H7 (cell line): ENCODE measurements around the gene MLC1. TPM values are rescaled to one million over a fixed set of nuclear protein-coding genes. Genes with fewer than 3 reads are reported as not detected.

Source experiments
- DNase-seq: peaks from one replicate; pipeline ENCODE4 v3.0.0; 2012
- H3K27me3 ChIP-seq: 2 replicates; pipeline ENCODE4 v1.6.0; 2011; ENCODE audit warnings: mild to moderate bottlenecking, low read length; ENCODE audit not compliant: control insufficient read depth, insufficient read depth
- H3K36me3 ChIP-seq: replicated peaks from 2 replicates; pipeline ENCODE4 v1.5.1; 2011; ENCODE audit warnings: low read length; ENCODE audit not compliant: control insufficient read depth, insufficient read depth
- H3K4me3 ChIP-seq: 2 replicates; pipeline ENCODE4 v1.5.1; 2011; ENCODE audit warnings: low read depth, mild to moderate bottlenecking, control low read depth, low read length, moderate library complexity; ENCODE audit not compliant: insufficient read depth
- total RNA-seq: library from RNA; depleted of rRNA; stranded (reverse); fragments of >200 nt; shearing (Covaris generic); gene quantifications from 2 replicates; pipeline ENCODE4 v1.2.3, GENCODE V29; 2014

Gene MLC1
- total RNA-seq, 1 experiment from 2014 or later, result 0.14 TPM

DNA sequence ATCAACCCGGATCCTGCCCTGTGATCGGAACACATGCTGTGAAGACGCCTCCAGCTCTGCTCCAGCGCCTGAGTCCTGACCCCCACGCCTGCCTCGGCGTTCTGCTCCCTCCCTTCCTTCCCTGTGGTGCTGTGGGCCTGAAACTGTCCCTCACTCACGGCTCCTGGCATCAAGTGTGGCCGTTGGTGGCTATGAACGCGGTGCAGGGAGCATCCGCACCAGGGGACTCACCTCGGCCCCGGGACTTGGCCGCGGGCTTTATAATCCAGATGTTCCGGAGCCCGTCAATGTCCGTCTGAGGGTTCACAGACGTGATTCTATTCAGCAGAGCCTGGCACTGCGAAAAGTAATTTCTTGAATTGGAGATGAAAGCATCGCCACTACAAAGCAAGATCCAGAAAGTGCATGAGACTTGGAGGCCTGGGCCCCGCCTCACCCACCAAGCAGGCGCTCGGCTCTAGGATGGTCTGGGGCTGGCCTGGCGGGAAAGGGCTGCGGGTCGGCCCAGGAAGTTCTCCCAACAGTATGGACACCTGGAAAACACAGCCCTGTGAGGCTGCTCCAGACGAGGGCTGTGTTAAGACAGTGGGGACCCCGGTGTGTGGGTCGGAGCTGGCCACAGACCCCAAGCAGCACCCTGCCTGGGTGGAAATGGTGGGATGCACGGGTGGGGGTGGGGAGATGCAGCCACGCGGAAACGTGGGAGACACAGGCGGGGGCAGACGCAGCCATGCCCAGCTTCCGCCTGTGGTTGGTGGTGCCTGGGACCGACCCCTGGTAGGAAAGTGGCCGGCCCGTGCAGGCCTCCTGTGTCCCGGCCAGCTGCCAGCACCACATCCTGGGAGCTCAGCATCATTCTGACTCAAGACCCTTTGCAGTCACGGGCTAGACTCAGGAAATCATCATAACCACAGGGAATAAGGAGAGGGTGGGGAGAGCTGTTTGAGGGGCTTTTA lies 50.8 kb downstream of the MLC1 start:
- Histone ChIP-seq H3K4me3 (no peak overlapping the region), H3K36me3 (no peaks in the 10 kb centered on the region)
- peak; percentile 59 for DNase-seq

DNA sequence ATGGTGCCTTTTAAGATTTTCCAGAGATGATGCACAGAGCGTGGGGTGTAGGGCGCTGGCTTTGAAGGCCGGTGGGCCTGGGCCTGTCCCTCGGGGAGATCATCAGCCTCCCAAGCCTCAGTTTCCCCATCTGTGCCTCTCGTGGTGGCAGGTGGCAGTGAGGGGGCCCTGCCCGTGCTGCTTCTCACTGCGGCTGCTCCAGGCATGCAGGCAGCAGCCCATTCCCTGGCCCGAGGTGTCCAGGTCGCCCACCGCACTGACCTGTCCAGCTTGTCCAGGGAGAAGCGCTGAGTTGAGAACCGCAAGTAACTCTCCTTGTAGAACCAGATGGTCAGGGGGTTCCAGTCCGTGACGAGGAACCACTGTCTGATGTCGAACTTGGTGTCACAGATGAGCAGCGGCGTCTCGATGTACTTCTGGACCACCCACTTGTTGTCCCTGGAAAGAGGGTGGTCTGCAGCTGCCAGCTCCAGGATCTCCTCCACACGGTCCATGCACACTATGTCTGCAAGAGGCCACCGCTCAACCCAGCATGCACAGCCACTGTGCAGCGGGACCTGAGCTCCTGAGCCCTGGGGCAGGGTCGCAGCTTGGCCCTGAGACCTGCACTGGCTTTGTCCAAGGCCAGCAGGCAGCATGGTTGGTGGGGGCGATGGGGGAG lies 52.2 kb downstream of the MLC1 start:
- peak; percentile 33 for DNase-seq
- Histone ChIP-seq H3K4me3 (no peak overlapping the region), H3K27me3 (no peaks in the 10 kb centered on the region; the same call in 1 of the 2 replicates), H3K36me3 (no peaks in the 10 kb centered on the region)

More for the DNA sequence above, 50.8 kb downstream of the MLC1 start:
- H3K27me3 ChIP-seq, result no peaks in the 10 kb centered on the region; the same call in 1 of the 2 replicates

DNA sequence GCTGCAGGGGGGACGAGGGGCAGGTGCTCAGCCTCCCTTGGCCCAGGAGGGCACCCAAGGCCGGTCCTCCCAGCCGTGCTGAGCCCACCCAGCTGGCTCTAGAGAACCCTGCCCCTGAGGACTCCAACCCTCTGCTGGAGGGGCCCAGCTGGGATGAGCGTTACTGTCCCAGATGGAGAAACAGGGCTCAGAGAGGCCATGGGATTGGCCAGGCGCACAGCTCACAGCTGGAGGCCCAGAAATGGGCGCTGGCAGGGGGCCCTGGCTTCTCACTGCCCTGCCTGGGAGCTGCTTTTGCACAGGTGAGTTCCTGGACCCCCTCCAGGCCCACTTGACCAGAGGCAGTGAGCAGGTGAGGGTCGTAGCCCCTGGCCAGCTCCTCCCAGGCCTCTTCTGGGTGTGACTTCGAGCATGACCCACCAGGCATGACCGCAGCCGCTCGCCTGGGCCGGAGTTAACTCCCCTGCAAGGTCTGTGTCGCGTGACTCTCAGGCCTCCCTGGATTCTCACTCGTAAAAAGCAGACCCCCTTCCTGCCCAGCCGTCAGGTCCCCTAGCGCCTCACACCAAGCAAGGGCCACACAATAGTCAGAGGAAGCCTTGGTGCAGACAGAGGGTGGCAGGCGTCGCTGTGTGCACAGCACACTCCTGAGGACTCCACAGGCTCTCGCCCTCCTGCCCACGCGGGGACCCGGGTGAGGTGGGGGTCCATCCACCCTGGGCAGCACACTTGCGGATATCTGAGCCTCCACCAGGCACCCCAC lies 52.9 kb downstream of the MLC1 start:
- no peaks in the 10 kb centered on the region; the same call in 1 of the 2 replicates for H3K27me3 ChIP-seq
- no peak overlapping the region for H3K4me3 ChIP-seq
- DNase-seq, result peak; percentile 56
- no peaks in the 10 kb centered on the region for H3K36me3 ChIP-seq

DNA sequence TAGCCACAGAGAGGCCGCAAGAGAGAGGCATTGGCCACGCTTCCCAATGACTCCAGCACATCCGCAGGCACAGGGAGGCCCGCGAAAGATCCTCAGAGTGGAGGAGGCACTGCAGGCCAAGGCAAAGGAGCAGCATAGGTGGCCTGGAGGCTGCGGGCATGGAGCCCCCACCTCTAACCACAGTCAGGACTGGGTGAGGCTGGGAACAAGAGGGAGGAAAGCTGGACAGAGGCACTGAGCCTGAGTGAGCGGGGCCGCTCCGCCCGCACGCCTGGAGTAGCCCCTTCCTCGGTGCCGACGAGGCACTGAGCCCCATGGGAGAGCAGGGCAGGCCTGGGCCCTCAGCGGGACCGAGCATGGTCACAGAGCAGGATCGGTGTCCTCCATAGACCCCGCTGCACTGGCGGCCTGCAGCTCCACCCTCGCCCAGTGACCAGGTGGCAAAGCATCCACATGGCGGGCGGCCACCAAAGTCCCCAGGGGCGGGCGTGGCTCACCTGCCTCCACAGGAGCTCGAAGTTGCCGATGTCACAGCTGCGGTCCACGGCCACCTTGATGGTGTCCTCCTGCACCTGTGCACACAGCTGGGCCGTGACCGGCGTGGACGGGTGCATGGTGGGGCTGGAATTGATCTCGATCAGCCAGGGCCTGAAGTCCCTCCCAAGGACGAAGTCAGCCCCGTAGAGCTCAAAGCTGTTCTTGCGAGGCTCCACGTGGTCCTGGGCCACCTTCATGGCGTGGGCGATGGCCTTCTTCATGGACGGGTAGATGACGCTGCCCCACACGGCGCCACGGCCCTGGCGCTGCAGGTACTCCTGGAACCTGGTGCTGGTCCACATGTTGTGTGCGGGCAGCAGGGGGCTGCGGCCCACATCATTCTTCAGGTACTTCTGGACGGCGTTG lies 53.8 kb downstream of the MLC1 start:
- Histone ChIP-seq H3K36me3 (no peaks in the 10 kb centered on the region), H3K27me3 (no peaks in the 10 kb centered on the region; the same call in 1 of the 2 replicates), H3K4me3 (no peak overlapping the region)
- peak; percentile 66 for DNase-seq

- H3K36me3 ChIP-seq, result no peaks in the 10 kb centered on the region
- no peaks in the 10 kb centered on the region; the same call in 1 of the 2 replicates for H3K27me3 ChIP-seq
- peak; percentile 99 for DNase-seq
- no peak overlapping the region for H3K4me3 ChIP-seq
Observed at GRCh38 chr22:50030297-50031188, 54.7 kb downstream of the MLC1 start.

GRCh38 chr22:50027639-50028537 lies 57.3 kb downstream of the MLC1 start:
- DNase-seq, result peak; percentile 61
- Histone ChIP-seq H3K4me3 (no peak overlapping the region), H3K27me3 (no peaks in the 10 kb centered on the region; the same call in 1 of the 2 replicates), H3K36me3 (no peaks in the 10 kb centered on the region)

DNA sequence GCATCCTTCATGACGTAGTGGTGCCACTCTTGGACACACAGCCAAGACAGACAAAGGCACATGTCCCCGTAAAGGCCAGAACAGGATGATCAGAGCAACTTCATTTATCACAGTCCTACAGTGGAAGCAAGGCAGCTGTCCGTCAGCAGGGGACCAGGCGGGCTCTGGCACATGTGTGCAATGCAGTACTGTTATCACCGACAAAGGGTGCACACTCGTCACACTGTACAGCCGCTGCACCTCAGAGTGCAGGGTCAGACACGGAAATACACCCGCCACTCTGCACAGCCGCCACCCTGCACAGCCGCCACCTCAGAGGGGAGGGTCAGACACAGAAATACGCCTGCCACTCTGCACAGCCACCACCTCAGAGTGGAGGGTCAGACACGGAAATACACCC lies 59.2 kb downstream of the MLC1 start:
- Histone ChIP-seq H3K4me3 (no peak overlapping the region), H3K36me3 (no peaks in the 10 kb centered on the region), H3K27me3 (no peaks in the 10 kb centered on the region; the same call in 1 of the 2 replicates)
- peak; percentile 21 for DNase-seq

GRCh38 chr22:50022171-50022819 lies 62.9 kb downstream of the MLC1 start:
- no peak overlapping the region for H3K4me3 ChIP-seq
- H3K36me3 ChIP-seq, result no peaks in the 10 kb centered on the region
- no peaks in the 10 kb centered on the region; the same call in 1 of the 2 replicates for H3K27me3 ChIP-seq
- DNase-seq, result no peak

DNA sequence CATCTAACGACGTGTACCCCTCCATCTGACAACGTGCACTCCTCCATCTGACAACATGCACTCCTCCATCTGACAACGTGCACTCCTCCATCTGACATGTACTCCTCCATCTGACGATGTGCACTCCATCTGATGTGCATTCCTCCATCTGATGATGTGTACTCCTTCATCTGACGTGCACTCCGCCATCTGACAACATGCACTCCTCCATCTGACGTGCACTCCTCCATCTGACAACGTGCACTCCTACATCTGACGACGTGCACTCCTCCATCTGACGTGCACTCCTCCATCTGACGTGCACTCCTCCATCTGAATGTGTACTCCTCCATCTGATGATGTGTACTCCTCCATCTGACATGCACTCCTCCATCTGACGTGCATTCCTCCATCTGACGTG lies 64.6 kb downstream of the MLC1 start:
- Histone ChIP-seq H3K27me3 (peaks cover 4% of the 10 kb centered on the region), H3K36me3 (no peaks in the 10 kb centered on the region), H3K4me3 (no peak overlapping the region)
- no peak for DNase-seq

DNA sequence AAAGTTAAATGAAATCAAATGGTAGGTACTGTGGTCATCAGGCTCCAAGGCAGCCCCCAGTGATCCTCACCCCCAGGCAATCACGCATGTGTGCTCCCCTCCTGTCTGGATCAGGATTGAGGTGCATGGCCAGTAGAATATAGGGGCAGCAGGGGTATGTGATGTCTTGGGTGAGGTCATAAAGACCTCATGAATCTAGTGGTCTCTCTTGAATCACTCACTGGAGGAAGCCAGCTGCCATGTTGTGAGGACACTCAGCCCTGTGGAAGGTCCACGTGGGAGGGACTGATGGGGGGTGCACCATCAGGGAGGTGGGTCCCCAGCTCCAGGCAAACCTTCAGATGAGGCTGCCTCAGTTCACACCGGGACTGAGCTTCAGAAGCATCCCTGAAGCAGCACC lies 65.9 kb downstream of the MLC1 start:
- peak; percentile 19 for DNase-seq
- H3K27me3 ChIP-seq, result peaks cover 14% of the 10 kb centered on the region
- H3K4me3 ChIP-seq, result no peak overlapping the region
- H3K36me3 ChIP-seq, result no peaks in the 10 kb centered on the region

- peak; percentile 25 for DNase-seq
- no peak overlapping the region for H3K4me3 ChIP-seq
- H3K27me3 ChIP-seq, result peaks cover 20% of the 10 kb centered on the region
- H3K36me3 ChIP-seq, result no peaks in the 10 kb centered on the region
Observed at GRCh38 chr22:50018608-50019285, 66.5 kb downstream of the MLC1 start.
